GM12878 (cell line): ENCODE measurements around the gene CLN3. TPM values are rescaled to one million over a fixed set of nuclear protein-coding genes. Genes with fewer than 3 reads are reported as not detected.

ENCODE experiments used
- ATAC-seq: fragments of 200-7000 bp; cut with Tn5 transposase; 3 replicates; pipeline ENCODE4 v1.9.1; 2020; ENCODE audit warnings: mild to moderate bottlenecking, moderate library complexity
- BruUV-seq: library from RNA; stranded (reverse); fragments of 400-500 nt; replicated peaks from 2 replicates; lab custom pipeline; 2021; lab: Mats Ljungman, UMichigan
- CTCF ChIA-PET: fragments of 300-600 bp; sonication (Branson Sonifier 250); formaldehyde crosslinking; extraction: SDS; loops from one replicate; lab custom pipeline; 2021; ENCODE audit warnings: inconsistent platforms; lab: Yijun Ruan, JAX
- POLR2A ChIA-PET: fragments of 350-600 bp; formaldehyde crosslinking; extraction: SDS; loops from one replicate; lab custom pipeline; 2021; ENCODE audit warnings: inconsistent platforms; lab: Charles Lee
- RAD21 ChIA-PET: fragments of 300-600 bp; sonication (Branson Sonifier 250); formaldehyde crosslinking; loops from one replicate; lab custom pipeline; 2023; ENCODE audit warnings: antibody characterized with exemption; ENCODE audit not compliant: unreplicated experiment; lab: Charles Lee
- SMC1A ChIA-PET: fragments of 300-600 bp; sonication (Branson Sonifier 250); formaldehyde crosslinking; loops from one replicate; lab custom pipeline; 2023; ENCODE audit not compliant: unreplicated experiment, uncharacterized antibody; lab: Charles Lee
- DNase-seq: peaks from one replicate; pipeline ENCODE4 v3.0.0-alpha.2; 2011; ENCODE audit warnings: low read depth, low spot score
- FAIRE-seq: peaks from 3 replicates; lab custom pipeline; 2011; peaks lifted over from hg19 to GRCh38; lab: Jason Lieb, UNC
- H2AFZ ChIP-seq: 2 replicates; pipeline ENCODE4 v1.6.0; 2011; ENCODE audit warnings: low read depth, low read length, control low read depth; ENCODE audit not compliant: control insufficient read depth
- H3K27ac ChIP-seq: 2 replicates; pipeline ENCODE4 v1.5.1; 2011; ENCODE audit warnings: control low read depth; ENCODE audit not compliant: control insufficient read depth, insufficient read depth
- H3K27me3 ChIP-seq, 2 experiments: replicated peaks in 1 of 2; 2 replicates each; pipeline versions ENCODE4 v1.6.0 to v1.6.1; 2011; ENCODE audit warnings: low read length in 1 of 2; ENCODE audit not compliant: control insufficient read depth in 2 of 2, insufficient read depth in 2 of 2
- H3K36me3 ChIP-seq, 2 experiments: 2 replicates each; pipeline ENCODE4 v1.5.1; 2011; ENCODE audit warnings: low read length in 1 of 2; ENCODE audit not compliant: control insufficient read depth in 2 of 2, insufficient read depth in 2 of 2
- H3K4me1 ChIP-seq: 2 replicates; pipeline ENCODE4 v1.6.1; 2011; ENCODE audit warnings: mild to moderate bottlenecking, low read length, moderate library complexity, mixed read lengths; ENCODE audit not compliant: control insufficient read depth, insufficient read depth
- H3K4me2 ChIP-seq: 2 replicates; pipeline ENCODE4 v1.6.0; 2011; ENCODE audit warnings: control low read depth; ENCODE audit not compliant: control insufficient read depth, insufficient read depth
- H3K4me3 ChIP-seq: fragments of 200-600 bp; sonication (generic); 2 replicates; pipeline ENCODE4 v1.5.1; 2016
- H3K79me2 ChIP-seq: 2 replicates; pipeline ENCODE4 v1.6.0; 2011; ENCODE audit warnings: low read length; ENCODE audit not compliant: control insufficient read depth, insufficient read depth
- H3K9ac ChIP-seq: 2 replicates; pipeline ENCODE4 v1.8.0; 2011; ENCODE audit warnings: low read length, control low read depth, mixed read lengths; ENCODE audit not compliant: control insufficient read depth, insufficient read depth
- H3K9me3 ChIP-seq: replicated peaks from 3 replicates; pipeline ENCODE4 v1.5.1; 2011; ENCODE audit warnings: mild to moderate bottlenecking, low read length; ENCODE audit not compliant: control insufficient read depth, insufficient read depth
- H4K20me1 ChIP-seq: 2 replicates; pipeline ENCODE4 v1.6.0; 2011; ENCODE audit not compliant: control insufficient read depth, insufficient read depth
- ASH2L ChIP-seq: fragments of 300-600, 200-600 bp; sonication (generic); IDR thresholded peaks from 2 replicates; pipeline ENCODE4 v1.6.1; 2017; ENCODE audit warnings: low read depth, mild to moderate bottlenecking, borderline replicate concordance
- BACH1 ChIP-seq: fragments of 450-650 bp; IDR thresholded peaks from 2 replicates; pipeline ENCODE4 v1.6.1; 2017; ENCODE audit warnings: mild to moderate bottlenecking, borderline replicate concordance
- CBX5 ChIP-seq: sonication (generic); IDR thresholded peaks from 2 replicates; pipeline ENCODE4 v1.6.1; 2016; ENCODE audit warnings: low read depth, moderate library complexity, mild to moderate bottlenecking, inconsistent platforms
- ESRRA ChIP-seq: IDR thresholded peaks from 2 replicates; pipeline ENCODE4 v1.6.1; 2012; ENCODE audit warnings: mild to moderate bottlenecking, low read length, improper control_type of control experiment
- IRF4 ChIP-seq: IDR thresholded peaks from 2 replicates; pipeline ENCODE4 v1.6.1; 2011; ENCODE audit warnings: low read depth, low read length
- POLR2A ChIP-seq: IDR thresholded peaks from 2 replicates; pipeline ENCODE4 v1.6.1; 2011; ENCODE audit warnings: low read depth, mild to moderate bottlenecking, low read length
- SIX5 ChIP-seq: IDR thresholded peaks from 2 replicates; pipeline ENCODE4 v1.6.1; 2011; ENCODE audit warnings: mild to moderate bottlenecking, low read depth, low read length, moderate library complexity; ENCODE audit not compliant: severe bottlenecking
- SMAD1 ChIP-seq: fragments of 450-650 bp; IDR thresholded peaks from 2 replicates; pipeline ENCODE4 v1.6.1; 2018; ENCODE audit warnings: mild to moderate bottlenecking, low read depth; ENCODE audit not compliant: partially characterized antibody
- TCF12 ChIP-seq: IDR thresholded peaks from 2 replicates; pipeline ENCODE4 v1.6.1; 2011; ENCODE audit warnings: low read depth, mild to moderate bottlenecking, low read length
- ZZZ3 ChIP-seq: IDR thresholded peaks from 2 replicates; pipeline ENCODE4 v1.6.1; 2011; ENCODE audit warnings: low read depth; ENCODE audit not compliant: control insufficient read depth, insufficient read length
- WGBS: methylation state at CpG from one replicate; pipeline ENCODE4 v1.1.6; 2016; ENCODE audit warnings: low lambda C conversion rate; ENCODE audit not compliant: insufficient replicate concordance, insufficient coverage; ENCODE audit errors: missing lambda C conversion rate; 5-methylcytosine and 5-hydroxymethylcytosine counted together
- in situ Hi-C: fragments of 300-500 bp; cut with MboI; formaldehyde crosslinking; loops from 9 replicates; pipeline ENCODE4 v1.14.3; 2018; ENCODE audit warnings: mixed read lengths
- intact Hi-C: fragments of 100-400 bp; cut with micrococcal nuclease; formaldehyde crosslinking; loops from one replicate; pipeline ENCODE4 v1.14.2; 2022; ENCODE audit not compliant: unreplicated experiment
- polyA plus RNA-seq, 11 experiments: library from polyadenylated mRNA; depleted of rRNA in 4 of 11; unstranded in 6 of 11; stranded (reverse) in 5 of 11; fragments of >200 nt; fragmentation: Nextera tagmentation in 4 of 11; fragmentation: Illumina TruSeq in 1 of 11; extraction: Ambion mirVana in 4 of 11; extraction: Trizol in 1 of 11; gene quantifications; 1 replicate in 1 of 11; 2 replicates in 10 of 11; pipeline versions ENCODE4 v1.2.1 to v1.2.3, GENCODE V29; 2011 to 2016; ENCODE audit warnings: inconsistent platforms in 2 of 11, missing spikeins in 2 of 11, low read depth in 1 of 11
- total RNA-seq, 4 experiments: library from RNA; depleted of rRNA in 3 of 4; stranded (reverse); fragments of >200 nt in 3 of 4; fragmentation: Illumina TruSeq in 1 of 4; extraction: Trizol in 1 of 4; gene quantifications; 2 replicates each; pipeline versions ENCODE4 v1.2.1 to v1.2.3, GENCODE V29; 2013 to 2021
- TF ChIP-seq, protein P1 (sequence below): IDR thresholded peaks from 2 replicates; pipeline ENCODE4 v1.6.1; 2011; ENCODE audit warnings: low read depth, mild to moderate bottlenecking, low read length, moderate library complexity, borderline replicate concordance; ENCODE audit errors: extremely low read depth
- TF ChIP-seq, protein P2 (sequence below): fragments of 450-650 bp; conservative IDR thresholded peaks from 2 replicates; pipeline ENCODE4 v1.6.1; 2017; ENCODE audit warnings: mild to moderate bottlenecking, moderate library complexity
- TF ChIP-seq, protein P3 (sequence below): IDR thresholded peaks from 2 replicates; pipeline ENCODE4 v1.6.1; 2012; ENCODE audit warnings: improper control_type of control experiment, low read depth, low read length; ENCODE audit not compliant: insufficient replicate concordance

CLN3 gene
- total and polyA plus RNA-seq, 10 of the 15 experiments (the other 5 are each of a cell fraction or from before 2014, with no cell fraction given) = 2.3 to 25.0 (median 16.6) TPM

DNA sequence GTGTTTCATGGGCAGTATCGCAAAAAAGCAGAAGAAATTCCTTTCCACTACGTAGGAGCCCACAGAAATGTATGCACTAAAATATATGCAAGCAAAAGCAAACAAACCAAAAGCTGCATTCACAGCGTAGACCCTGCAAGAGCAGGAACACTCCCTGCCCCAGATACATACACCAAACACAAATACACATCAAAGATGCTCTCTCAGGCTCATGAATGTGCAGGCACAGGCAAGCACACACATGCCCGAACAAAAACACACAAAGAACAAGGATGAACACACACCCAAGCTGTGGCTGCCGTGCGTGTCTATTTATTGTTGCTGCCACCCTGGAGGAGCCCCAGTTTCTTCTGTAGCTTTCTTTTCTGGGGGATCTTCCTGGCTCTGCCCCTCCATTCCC is 45.2 kb upstream of the CLN3 start:
- Histone ChIP-seq H3K4me3 (no peak overlapping the region), H3K79me2 (no peaks in the 10 kb centered on the region), H2AFZ (no peak overlapping the region), H3K4me1 (peaks cover 5% of the 10 kb centered on the region), H3K27ac (no peak overlapping the region), H3K9me3 (no peaks in the 10 kb centered on the region), H4K20me1 (no peaks in the 10 kb centered on the region), H3K36me3 (no peaks in the 10 kb centered on the region), H3K4me2 (no peak overlapping the region), H3K27me3 (no peaks in the 10 kb centered on the region; a peak in 1 of 4 replicates), H3K9ac (no peak overlapping the region)
- ChIA-PET RAD21 (no interaction called here), POLR2A (no interaction called here), CTCF (no interaction called here), SMC1A (no interaction called here)
- in situ Hi-C loops (no loop called here), intact Hi-C loops (no loop called here)
- DNase-seq (no peak), ATAC-seq (no peak), FAIRE-seq (no peak)
- 67% methylated on average over 6 of the region's 6 CpGs for WGBS
- no peak for TF ChIP-seq SMAD1
- TF ChIP-seq, protein P1, sequence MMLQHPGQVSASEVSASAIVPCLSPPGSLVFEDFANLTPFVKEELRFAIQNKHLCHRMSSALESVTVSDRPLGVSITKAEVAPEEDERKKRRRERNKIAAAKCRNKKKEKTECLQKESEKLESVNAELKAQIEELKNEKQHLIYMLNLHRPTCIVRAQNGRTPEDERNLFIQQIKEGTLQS = no peak
- no peak for TF ChIP-seq CBX5
- TF ChIP-seq, protein P2, sequence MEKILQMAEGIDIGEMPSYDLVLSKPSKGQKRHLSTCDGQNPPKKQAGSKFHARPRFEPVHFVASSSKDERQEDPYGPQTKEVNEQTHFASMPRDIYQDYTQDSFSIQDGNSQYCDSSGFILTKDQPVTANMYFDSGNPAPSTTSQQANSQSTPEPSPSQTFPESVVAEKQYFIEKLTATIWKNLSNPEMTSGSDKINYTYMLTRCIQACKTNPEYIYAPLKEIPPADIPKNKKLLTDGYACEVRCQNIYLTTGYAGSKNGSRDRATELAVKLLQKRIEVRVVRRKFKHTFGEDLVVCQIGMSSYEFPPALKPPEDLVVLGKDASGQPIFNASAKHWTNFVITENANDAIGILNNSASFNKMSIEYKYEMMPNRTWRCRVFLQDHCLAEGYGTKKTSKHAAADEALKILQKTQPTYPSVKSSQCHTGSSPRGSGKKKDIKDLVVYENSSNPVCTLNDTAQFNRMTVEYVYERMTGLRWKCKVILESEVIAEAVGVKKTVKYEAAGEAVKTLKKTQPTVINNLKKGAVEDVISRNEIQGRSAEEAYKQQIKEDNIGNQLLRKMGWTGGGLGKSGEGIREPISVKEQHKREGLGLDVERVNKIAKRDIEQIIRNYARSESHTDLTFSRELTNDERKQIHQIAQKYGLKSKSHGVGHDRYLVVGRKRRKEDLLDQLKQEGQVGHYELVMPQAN = no peak
- no peak for TF ChIP-seq POLR2A
- TF ChIP-seq IRF4 = no peak
- TF ChIP-seq, protein P3, sequence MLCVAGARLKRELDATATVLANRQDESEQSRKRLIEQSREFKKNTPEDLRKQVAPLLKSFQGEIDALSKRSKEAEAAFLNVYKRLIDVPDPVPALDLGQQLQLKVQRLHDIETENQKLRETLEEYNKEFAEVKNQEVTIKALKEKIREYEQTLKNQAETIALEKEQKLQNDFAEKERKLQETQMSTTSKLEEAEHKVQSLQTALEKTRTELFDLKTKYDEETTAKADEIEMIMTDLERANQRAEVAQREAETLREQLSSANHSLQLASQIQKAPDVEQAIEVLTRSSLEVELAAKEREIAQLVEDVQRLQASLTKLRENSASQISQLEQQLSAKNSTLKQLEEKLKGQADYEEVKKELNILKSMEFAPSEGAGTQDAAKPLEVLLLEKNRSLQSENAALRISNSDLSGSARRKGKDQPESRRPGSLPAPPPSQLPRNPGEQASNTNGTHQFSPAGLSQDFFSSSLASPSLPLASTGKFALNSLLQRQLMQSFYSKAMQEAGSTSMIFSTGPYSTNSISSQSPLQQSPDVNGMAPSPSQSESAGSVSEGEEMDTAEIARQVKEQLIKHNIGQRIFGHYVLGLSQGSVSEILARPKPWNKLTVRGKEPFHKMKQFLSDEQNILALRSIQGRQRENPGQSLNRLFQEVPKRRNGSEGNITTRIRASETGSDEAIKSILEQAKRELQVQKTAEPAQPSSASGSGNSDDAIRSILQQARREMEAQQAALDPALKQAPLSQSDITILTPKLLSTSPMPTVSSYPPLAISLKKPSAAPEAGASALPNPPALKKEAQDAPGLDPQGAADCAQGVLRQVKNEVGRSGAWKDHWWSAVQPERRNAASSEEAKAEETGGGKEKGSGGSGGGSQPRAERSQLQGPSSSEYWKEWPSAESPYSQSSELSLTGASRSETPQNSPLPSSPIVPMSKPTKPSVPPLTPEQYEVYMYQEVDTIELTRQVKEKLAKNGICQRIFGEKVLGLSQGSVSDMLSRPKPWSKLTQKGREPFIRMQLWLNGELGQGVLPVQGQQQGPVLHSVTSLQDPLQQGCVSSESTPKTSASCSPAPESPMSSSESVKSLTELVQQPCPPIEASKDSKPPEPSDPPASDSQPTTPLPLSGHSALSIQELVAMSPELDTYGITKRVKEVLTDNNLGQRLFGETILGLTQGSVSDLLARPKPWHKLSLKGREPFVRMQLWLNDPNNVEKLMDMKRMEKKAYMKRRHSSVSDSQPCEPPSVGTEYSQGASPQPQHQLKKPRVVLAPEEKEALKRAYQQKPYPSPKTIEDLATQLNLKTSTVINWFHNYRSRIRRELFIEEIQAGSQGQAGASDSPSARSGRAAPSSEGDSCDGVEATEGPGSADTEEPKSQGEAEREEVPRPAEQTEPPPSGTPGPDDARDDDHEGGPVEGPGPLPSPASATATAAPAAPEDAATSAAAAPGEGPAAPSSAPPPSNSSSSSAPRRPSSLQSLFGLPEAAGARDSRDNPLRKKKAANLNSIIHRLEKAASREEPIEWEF = no peak
- TF ChIP-seq SIX5 = no peak
- no peak for TF ChIP-seq BACH1
- TF ChIP-seq ESRRA = no peak
- no peak for TF ChIP-seq ASH2L
- no peak for TF ChIP-seq TCF12
- TF ChIP-seq ZZZ3 = no peak
- no TSS peak for BruUV-seq
